SK-N-SH treated with all-trans-retinoic acid at 6 μM for 48 hours (cell line): ENCODE results near the gene ARHGAP12.

Experiments
- ATAC-seq: fragments of 200-7000 bp; cut with Tn5 transposase; 3 replicates; pipeline ENCODE4 v1.9.1; 2020; ENCODE audit warnings: mild to moderate bottlenecking, moderate library complexity
- ARNTL ChIP-seq: fragments of 450-650 bp; formaldehyde crosslinking; IDR thresholded peaks from 2 replicates; pipeline ENCODE4 v1.5.0; 2020; ENCODE audit warnings: low read depth, mild to moderate bottlenecking, moderate library complexity, borderline replicate concordance
- BACH2 ChIP-seq: fragments of 250-450 bp; sonication (Bioruptor Pico); IDR thresholded peaks from 2 replicates; pipeline ENCODE4 v1.9.0; 2021; ENCODE audit warnings: mild to moderate bottlenecking, borderline replicate concordance
- CREB5 ChIP-seq: fragments of 250-450 bp; sonication (Bioruptor Pico); IDR thresholded peaks from 2 replicates; pipeline ENCODE4 v1.5.1; 2020; ENCODE audit warnings: low read depth, mild to moderate bottlenecking, moderate library complexity
- CSDC2 ChIP-seq: fragments of 250-450 bp; sonication (Bioruptor Pico); IDR thresholded peaks from 2 replicates; pipeline ENCODE4 v1.5.0; 2020; ENCODE audit warnings: mild to moderate bottlenecking, moderate library complexity
- CSRNP3 ChIP-seq: fragments of 250-450 bp; sonication (Bioruptor Pico); IDR thresholded peaks from 2 replicates; pipeline ENCODE4 v1.5.1; 2021; ENCODE audit warnings: mild to moderate bottlenecking, moderate library complexity
- ESRRG ChIP-seq: fragments of 250-450 bp; sonication (Bioruptor Pico); IDR thresholded peaks from 2 replicates; pipeline ENCODE4 v1.6.1; 2021; ENCODE audit warnings: mild to moderate bottlenecking
- ISL1 ChIP-seq: fragments of 250-450 bp; sonication (Bioruptor Pico); IDR thresholded peaks from 2 replicates; pipeline ENCODE4 v2.1.2; 2022; ENCODE audit warnings: mild to moderate bottlenecking, moderate library complexity
- PATZ1 ChIP-seq: fragments of 250-450 bp; sonication (Bioruptor Pico); IDR thresholded peaks from 2 replicates; pipeline ENCODE4 v1.8.0; 2020; ENCODE audit warnings: mild to moderate bottlenecking, moderate library complexity, borderline replicate concordance
- POU6F1 ChIP-seq: fragments of 250-450 bp; sonication (Bioruptor Pico); IDR thresholded peaks from 2 replicates; pipeline ENCODE4 v1.8.0; 2021; ENCODE audit warnings: low read depth, mild to moderate bottlenecking, moderate library complexity, borderline replicate concordance
- PPARA ChIP-seq: fragments of 250-450 bp; sonication (Bioruptor Pico); IDR thresholded peaks from 2 replicates; pipeline ENCODE4 v1.5.0; 2020; ENCODE audit warnings: mild to moderate bottlenecking, borderline replicate concordance
- RARB ChIP-seq: fragments of 250-450 bp; sonication (Bioruptor Pico); IDR thresholded peaks from 2 replicates; pipeline ENCODE4 v1.8.0; 2021; ENCODE audit warnings: mild to moderate bottlenecking, moderate library complexity
- SNAI2 ChIP-seq: fragments of 250-450 bp; sonication (Bioruptor Pico); IDR thresholded peaks from 2 replicates; pipeline ENCODE4 v1.5.0; 2020; ENCODE audit warnings: mild to moderate bottlenecking, moderate library complexity
- TCF4 ChIP-seq: fragments of 250-450 bp; sonication (Bioruptor Pico); IDR thresholded peaks from 2 replicates; pipeline ENCODE4 v1.8.0; 2021; ENCODE audit warnings: mild to moderate bottlenecking, moderate library complexity, borderline replicate concordance
- TOX ChIP-seq: fragments of 250-450 bp; sonication (Bioruptor Pico); IDR thresholded peaks from 2 replicates; pipeline ENCODE4 v1.8.0; 2021; ENCODE audit warnings: mild to moderate bottlenecking, moderate library complexity, borderline replicate concordance
- TSHZ2 ChIP-seq: fragments of 250-450 bp; sonication (Bioruptor Pico); IDR thresholded peaks from 2 replicates; pipeline ENCODE4 v1.5.0; 2020; ENCODE audit warnings: mild to moderate bottlenecking, moderate library complexity
- ZC3H10 ChIP-seq: fragments of 250-450 bp; sonication (Bioruptor Pico); IDR thresholded peaks from 2 replicates; pipeline ENCODE4 v1.5.1; 2021; ENCODE audit warnings: mild to moderate bottlenecking, moderate library complexity
- ZFP30 ChIP-seq: fragments of 450-650 bp; formaldehyde crosslinking; IDR thresholded peaks from 2 replicates; pipeline ENCODE4 v1.5.0; 2022; ENCODE audit warnings: mild to moderate bottlenecking, moderate library complexity
- ZNF565 ChIP-seq: fragments of 450-650 bp; formaldehyde crosslinking; conservative IDR thresholded peaks from 2 replicates; pipeline ENCODE4 v1.5.0; 2020; ENCODE audit warnings: low read depth, mild to moderate bottlenecking, moderate library complexity
- ZNF70 ChIP-seq: fragments of 450-650 bp; formaldehyde crosslinking; IDR thresholded peaks from 2 replicates; pipeline ENCODE4 v1.5.0; 2020; ENCODE audit warnings: mild to moderate bottlenecking, moderate library complexity
- ZNF8 ChIP-seq: fragments of 450-650 bp; formaldehyde crosslinking; IDR thresholded peaks from 2 replicates; pipeline ENCODE4 v1.5.0; 2020; ENCODE audit warnings: mild to moderate bottlenecking, moderate library complexity

ARHGAP12 gene

GRCh38 chr10:31758495-31758894, 170.1 kb downstream of the ARHGAP12 start:
- no peak for TF ChIP-seq ZNF70 (CRISPR knock-in tag)
- no peak for TF ChIP-seq POU6F1 (CRISPR knock-in tag)
- no peak for TF ChIP-seq TCF4 (CRISPR knock-in tag)
- TF ChIP-seq ZNF565 (CRISPR knock-in tag), result no peak
- TF ChIP-seq ZC3H10, result no peak
- no peak for TF ChIP-seq CREB5
- TF ChIP-seq RARB (CRISPR knock-in tag), result no peak
- no peak for TF ChIP-seq BACH2 (CRISPR knock-in tag)
- TF ChIP-seq ARNTL (CRISPR knock-in tag), result no peak
- no peak for TF ChIP-seq PPARA (CRISPR knock-in tag)
- TF ChIP-seq ISL1 (CRISPR knock-in tag), result no peak
- TF ChIP-seq, all 23 proteins: peak for 0
- no peak for ATAC-seq

GRCh38 chr10:31757831-31758230, 170.8 kb downstream of the ARHGAP12 start:
- TF ChIP-seq ZNF8 (no peak), TOX (CRISPR knock-in tag) (no peak), PATZ1 (CRISPR knock-in tag) (no peak), TSHZ2 (no peak), CSDC2 (CRISPR knock-in tag) (no peak), SNAI2 (CRISPR knock-in tag) (no peak), PPARA (CRISPR knock-in tag) (no peak), CSRNP3 (CRISPR knock-in tag) (no peak), CREB5 (no peak), ZC3H10 (no peak), RARB (CRISPR knock-in tag) (no peak)
- TF ChIP-seq, all 23 proteins: peak for 0
- ATAC-seq, result no peak

GRCh38 chr10:31757386-31757791, 171.2 kb downstream of the ARHGAP12 start:
- no peak for ATAC-seq
- no peak for TF ChIP-seq CSRNP3 (CRISPR knock-in tag)
- no peak for TF ChIP-seq ZNF565 (CRISPR knock-in tag)
- no peak for TF ChIP-seq ZNF70 (CRISPR knock-in tag)
- no peak for TF ChIP-seq PPARA (CRISPR knock-in tag)
- no peak for TF ChIP-seq ARNTL (CRISPR knock-in tag)
- no peak for TF ChIP-seq CREB5
- no peak for TF ChIP-seq ESRRG (CRISPR knock-in tag)
- TF ChIP-seq RARB (CRISPR knock-in tag), result no peak
- no peak for TF ChIP-seq PATZ1 (CRISPR knock-in tag)
- no peak for TF ChIP-seq ZFP30 (CRISPR knock-in tag)
